GM10266 (cell line): ENCODE data around the gene KLHL3.

ENCODE experiments used
- DNase-seq: peaks from one replicate; pipeline ENCODE4 v3.0.0; 2012; ENCODE audit errors: extremely low spot score
- CTCF ChIP-seq: IDR thresholded peaks from 2 replicates; pipeline ENCODE4 v1.5.1; 2012; ENCODE audit warnings: mild to moderate bottlenecking, low read depth; ENCODE audit not compliant: control insufficient read depth, insufficient read depth; ENCODE audit errors: missing control alignments

KLHL3 gene

GRCh38 chr5:137641148-137641547 is 94.7 kb downstream of the KLHL3 start:
- DNase-seq = no peak
- TF ChIP-seq CTCF = no peak

- TF ChIP-seq CTCF = no peak
These were observed 96.2 kb downstream of the KLHL3 start for GRCh38 chr5:137639645-137640044.

GRCh38 chr5:137638841-137639240 is 97.0 kb downstream of the KLHL3 start:
- no peak for TF ChIP-seq CTCF
- DNase-seq = no peak

More at GRCh38 chr5:137639645-137640044, 96.2 kb downstream of the KLHL3 start:
- DNase-seq = no peak

GRCh38 chr5:137636830-137637714 is 98.8 kb downstream of the KLHL3 start:
- DNase-seq = no peak
- no peak for TF ChIP-seq CTCF

GRCh38 chr5:137636099-137636498 is 99.8 kb downstream of the KLHL3 start:
- TF ChIP-seq CTCF = no peak
- no peak for DNase-seq

- no peak for TF ChIP-seq CTCF
- DNase-seq = no peak
These were observed 100.4 kb downstream of the KLHL3 start for GRCh38 chr5:137635521-137635921.

- no peak for DNase-seq
- no peak for TF ChIP-seq CTCF
These were observed 102.0 kb downstream of the KLHL3 start for GRCh38 chr5:137633896-137634295.
